MCF 10A (cell line): ENCODE data around the gene PIMREG. TPM values are rescaled to one million over a fixed set of nuclear protein-coding genes. Genes with fewer than 3 reads are reported as not detected.

Experiments
- BruUV-seq: library from RNA; stranded (reverse); fragments of 400-500 nt; replicated peaks from 2 replicates; lab custom pipeline; 2021; lab: Mats Ljungman, UMichigan
- CTCF ChIA-PET: fragments of 300-600 bp; sonication (Branson Sonifier 250); formaldehyde crosslinking; extraction: SDS; loops from one replicate; lab custom pipeline; 2021; ENCODE audit warnings: antibody characterized with exemption, inconsistent platforms; lab: Yijun Ruan, JAX
- POLR2A ChIA-PET: fragments of 300-600, 350-650 bp; sonication (Branson Sonifier 250); formaldehyde crosslinking; extraction: SDS; loops from one replicate; lab custom pipeline; 2020; ENCODE audit warnings: antibody characterized with exemption, inconsistent platforms; lab: Yijun Ruan, JAX
- DNase-seq: peaks from one replicate; pipeline ENCODE4 v3.0.0-alpha.2; 2018; ENCODE audit not compliant: unreplicated experiment
- H3K27ac Mint-ChIP-seq: one replicate; pipeline ENCODE4 v1.8.0; 2022; ENCODE audit warnings: mild to moderate bottlenecking, low read depth, mixed read lengths; ENCODE audit not compliant: unreplicated experiment
- H3K27me3 Mint-ChIP-seq: one replicate; pipeline ENCODE4 v1.8.0; 2022; ENCODE audit warnings: mixed read lengths; ENCODE audit not compliant: insufficient read depth, unreplicated experiment
- H3K36me3 Mint-ChIP-seq: one replicate; pipeline ENCODE4 v1.8.0; 2022; ENCODE audit warnings: mild to moderate bottlenecking, moderate library complexity, mixed read lengths; ENCODE audit not compliant: insufficient read depth, unreplicated experiment
- H3K4me1 Mint-ChIP-seq: one replicate; pipeline ENCODE4 v1.8.0; 2022; ENCODE audit warnings: mixed read lengths; ENCODE audit not compliant: insufficient read depth, unreplicated experiment
- H3K4me3 Mint-ChIP-seq: one replicate; pipeline ENCODE4 v1.8.0; 2022; ENCODE audit warnings: mild to moderate bottlenecking, moderate library complexity, mixed read lengths; ENCODE audit not compliant: unreplicated experiment
- H3K9me3 Mint-ChIP-seq: one replicate; pipeline ENCODE4 v1.8.0; 2022; ENCODE audit warnings: mixed read lengths; ENCODE audit not compliant: unreplicated experiment
- intact Hi-C: fragments of 100-400 bp; cut with micrococcal nuclease; formaldehyde crosslinking; loops from 2 replicates; pipeline ENCODE4 v1.14.1; 2022
- total RNA-seq: library from RNA; stranded (reverse); gene quantifications from 2 replicates; pipeline ENCODE4 v1.2.3, GENCODE V29; 2022
- TF ChIP-seq, protein P1 (sequence below): fragments of 200-600 bp; IDR thresholded peaks from one replicate; pipeline ENCODE4 v1.8.0; 2022; ENCODE audit warnings: antibody characterized with exemption, mild to moderate bottlenecking; ENCODE audit not compliant: unreplicated experiment

Gene PIMREG
- total RNA-seq, 1 experiment from 2014 or later = 21.7 TPM

DNA sequence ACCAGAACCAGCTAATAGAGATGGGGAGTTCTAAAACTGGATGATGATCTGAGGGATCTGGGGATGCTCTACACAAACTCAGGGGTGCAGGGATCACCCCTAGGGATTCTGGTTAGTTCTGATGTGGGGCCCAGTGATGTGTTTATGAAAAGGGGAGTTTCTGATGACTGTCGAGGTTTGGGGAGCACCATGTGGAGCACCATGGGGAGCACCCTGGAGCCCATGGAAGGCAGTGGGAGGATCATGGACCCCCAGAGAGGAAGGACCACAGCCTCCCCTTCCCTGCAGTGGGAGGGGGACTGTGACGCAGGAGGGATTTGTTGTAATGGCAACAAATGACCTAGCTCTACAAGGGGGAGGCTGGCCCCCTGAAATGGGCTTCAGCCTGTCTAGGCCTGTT is 18.4 kb downstream of the PIMREG start:
- DNase-seq = no peak
- H3K9me3 Mint-ChIP-seq = no peaks in the 10 kb centered on the region
- TF ChIP-seq, protein P1, sequence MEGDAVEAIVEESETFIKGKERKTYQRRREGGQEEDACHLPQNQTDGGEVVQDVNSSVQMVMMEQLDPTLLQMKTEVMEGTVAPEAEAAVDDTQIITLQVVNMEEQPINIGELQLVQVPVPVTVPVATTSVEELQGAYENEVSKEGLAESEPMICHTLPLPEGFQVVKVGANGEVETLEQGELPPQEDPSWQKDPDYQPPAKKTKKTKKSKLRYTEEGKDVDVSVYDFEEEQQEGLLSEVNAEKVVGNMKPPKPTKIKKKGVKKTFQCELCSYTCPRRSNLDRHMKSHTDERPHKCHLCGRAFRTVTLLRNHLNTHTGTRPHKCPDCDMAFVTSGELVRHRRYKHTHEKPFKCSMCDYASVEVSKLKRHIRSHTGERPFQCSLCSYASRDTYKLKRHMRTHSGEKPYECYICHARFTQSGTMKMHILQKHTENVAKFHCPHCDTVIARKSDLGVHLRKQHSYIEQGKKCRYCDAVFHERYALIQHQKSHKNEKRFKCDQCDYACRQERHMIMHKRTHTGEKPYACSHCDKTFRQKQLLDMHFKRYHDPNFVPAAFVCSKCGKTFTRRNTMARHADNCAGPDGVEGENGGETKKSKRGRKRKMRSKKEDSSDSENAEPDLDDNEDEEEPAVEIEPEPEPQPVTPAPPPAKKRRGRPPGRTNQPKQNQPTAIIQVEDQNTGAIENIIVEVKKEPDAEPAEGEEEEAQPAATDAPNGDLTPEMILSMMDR = no peak
- H3K27me3 Mint-ChIP-seq = no peaks in the 10 kb centered on the region
- H3K4me3 Mint-ChIP-seq = no peak overlapping the region
- H3K27ac Mint-ChIP-seq = no peak overlapping the region
- CTCF ChIA-PET = no interaction called here
- no TSS peak for BruUV-seq
- H3K4me1 Mint-ChIP-seq = peaks cover under 1% of the 10 kb centered on the region
- H3K36me3 Mint-ChIP-seq = peaks cover 33% of the 10 kb centered on the region
- intact Hi-C loops = no loop called here
- POLR2A ChIA-PET = interaction anchor here (0.6 kb wide), 1 partner anchor 177 kb away, joined by 4 read pairs; no protein-coding TSS in a partner anchor

DNA sequence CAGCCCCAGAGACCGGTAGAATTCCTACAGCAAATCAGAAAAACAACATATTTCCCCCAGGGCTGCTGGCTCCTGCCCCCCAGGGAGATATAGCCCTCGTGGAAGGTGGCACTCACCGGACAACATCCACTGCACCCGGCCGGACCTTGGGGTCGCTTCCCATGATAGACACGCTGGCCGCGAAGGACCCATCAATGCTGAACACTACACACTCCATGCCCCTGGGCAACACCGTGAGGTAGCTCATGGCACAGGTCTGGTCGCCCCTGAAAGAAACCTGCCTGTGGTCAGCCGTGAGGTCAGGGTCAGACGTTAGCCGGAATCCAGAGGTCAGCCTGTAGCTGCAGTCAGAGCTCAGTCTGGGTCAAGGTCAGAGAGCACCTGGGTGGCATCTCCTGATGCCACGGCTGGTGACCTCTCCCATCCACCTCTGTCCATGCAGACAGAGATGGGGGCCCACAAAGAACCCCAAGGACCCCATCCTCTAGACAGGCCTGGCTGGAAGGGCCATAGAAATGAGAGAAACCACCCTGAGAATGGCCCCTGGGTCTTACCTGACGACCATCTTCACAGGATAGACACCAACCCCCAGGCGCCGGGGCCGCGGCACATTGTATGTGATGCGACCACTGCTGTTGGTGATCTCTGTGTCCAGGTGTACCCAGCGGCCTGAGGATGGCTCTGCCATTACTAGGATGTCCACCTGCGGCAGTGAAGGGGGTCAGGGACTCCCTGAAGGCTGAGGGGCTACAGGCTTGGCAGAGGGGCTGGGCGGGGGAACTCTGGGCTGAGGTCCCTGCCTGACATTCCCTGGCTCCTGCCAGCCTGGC is 19.6 kb downstream of the PIMREG start:
- POLR2A ChIA-PET = no interaction called here
- DNase-seq = no peak
- intact Hi-C loops = no loop called here
- H3K9me3 Mint-ChIP-seq = no peaks in the 10 kb centered on the region
- peaks cover 38% of the 10 kb centered on the region for H3K36me3 Mint-ChIP-seq
- no peak overlapping the region for H3K4me3 Mint-ChIP-seq
- TF ChIP-seq, protein P1 = no peak
- H3K27me3 Mint-ChIP-seq = no peaks in the 10 kb centered on the region
- CTCF ChIA-PET = interaction anchor here (0.8 kb wide), 1 partner anchor 9 kb away, joined by 4 read pairs; no protein-coding TSS in a partner anchor
- no TSS peak for BruUV-seq
- H3K27ac Mint-ChIP-seq = no peak overlapping the region
- no peaks in the 10 kb centered on the region for H3K4me1 Mint-ChIP-seq

DNA sequence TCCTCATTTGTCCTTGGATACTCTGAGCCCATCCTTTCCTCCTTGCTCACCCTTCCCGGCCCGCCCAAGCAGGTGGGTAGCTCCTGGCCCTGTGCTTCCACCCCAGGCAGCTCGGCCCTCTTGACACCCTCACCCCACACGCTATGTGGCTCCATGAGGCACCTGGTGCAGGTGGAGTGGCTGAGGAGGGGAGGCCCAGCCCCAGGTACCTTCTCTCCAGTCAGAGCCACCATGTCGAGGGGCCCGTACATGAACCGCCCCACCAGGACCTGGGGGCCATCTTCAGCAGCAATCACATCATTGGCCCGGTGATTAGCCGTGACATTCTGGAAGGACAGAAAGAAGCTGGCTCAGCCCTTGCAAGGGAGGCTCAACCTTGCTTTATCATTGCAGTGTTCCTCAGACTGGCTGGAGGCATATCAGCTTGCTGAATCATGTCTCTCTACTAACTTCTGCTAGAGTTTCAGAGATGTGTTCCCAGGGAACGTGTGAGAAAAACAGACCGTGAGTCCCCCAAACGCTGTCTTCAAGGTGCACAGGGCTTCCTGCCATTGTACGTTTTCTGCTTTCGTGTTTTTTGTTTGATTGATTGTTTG is 20.3 kb downstream of the PIMREG start:
- Mint-ChIP-seq H3K36me3 (peaks cover 38% of the 10 kb centered on the region), H3K27ac (no peak overlapping the region), H3K9me3 (no peaks in the 10 kb centered on the region), H3K4me1 (no peaks in the 10 kb centered on the region), H3K27me3 (no peaks in the 10 kb centered on the region), H3K4me3 (no peak overlapping the region)
- intact Hi-C loops = no loop called here
- ChIA-PET CTCF (interaction anchor here (0.8 to 1.1 kb wide), 2 partner anchors 8 to 10 kb away, joined by 3 to 4 read pairs; no protein-coding TSS in a partner anchor), POLR2A (no interaction called here)
- DNase-seq = no peak
- TF ChIP-seq, protein P1 = no peak
- BruUV-seq = no TSS peak
